Endothelial cell of umbilical vein (primary cell): ENCODE measurements around the gene PACSIN2. TPM values are rescaled to one million over a fixed set of nuclear protein-coding genes. Genes with fewer than 3 reads are reported as not detected.

ENCODE experiments used
- BruUV-seq: library from RNA; stranded (reverse); fragments of 400-500 nt; replicated peaks from 2 replicates; lab custom pipeline; 2021; lab: Mats Ljungman, UMichigan
- CTCF ChIA-PET: fragments of 300-600, 350-600 bp; sonication (Branson Sonifier 250); formaldehyde crosslinking; loops from one replicate; lab custom pipeline; 2021; ENCODE audit warnings: antibody characterized with exemption, inconsistent platforms; lab: Charles Lee
- POLR2A ChIA-PET: fragments of 300-600, 350-600 bp; sonication (Branson Sonifier 250); formaldehyde crosslinking; loops from one replicate; lab custom pipeline; 2021; ENCODE audit warnings: antibody characterized with exemption, inconsistent platforms; lab: Charles Lee
- DNase-seq: peaks from one replicate; pipeline ENCODE4 v3.0.0-alpha.2; 2011; ENCODE audit warnings: low read depth, low spot score
- FAIRE-seq: peaks from 2 replicates; lab custom pipeline; 2011; peaks lifted over from hg19 to GRCh38; lab: Jason Lieb, UNC
- H2AFZ ChIP-seq: 2 replicates; pipeline ENCODE4 v1.6.0; 2012; ENCODE audit warnings: low read depth, low read length, control low read depth, inconsistent platforms
- H3K27ac ChIP-seq: 2 replicates; pipeline ENCODE4 v1.5.1; 2011; ENCODE audit warnings: low read depth, mild to moderate bottlenecking, control low read depth, low read length, moderate library complexity; ENCODE audit not compliant: insufficient read depth
- H3K27me3 ChIP-seq, 2 experiments: 2 replicates each; pipeline versions ENCODE4 v1.6.0 to v1.6.1; 2011; ENCODE audit warnings: low read length in 2 of 2, mixed read lengths in 1 of 2; ENCODE audit not compliant: control insufficient read depth in 2 of 2, insufficient read depth in 2 of 2
- H3K36me3 ChIP-seq, 2 experiments: 2 replicates in 1 of 2; 3 replicates in 1 of 2; pipeline ENCODE4 v1.5.1; 2011; ENCODE audit warnings: low read length in 2 of 2, mild to moderate bottlenecking in 1 of 2, moderate library complexity in 1 of 2; ENCODE audit not compliant: control insufficient read depth in 2 of 2, insufficient read depth in 2 of 2; ENCODE audit errors: extremely low read depth in 1 of 2
- H3K4me1 ChIP-seq: 3 replicates; pipeline ENCODE4 v1.5.1; 2011; ENCODE audit warnings: mild to moderate bottlenecking, low read length; ENCODE audit not compliant: control insufficient read depth, insufficient read depth; ENCODE audit errors: extremely low read depth
- H3K4me2 ChIP-seq: 2 replicates; pipeline ENCODE4 v1.6.1; 2011; ENCODE audit warnings: low read length, control low read depth, mixed read lengths; ENCODE audit not compliant: insufficient read depth
- H3K4me3 ChIP-seq, 3 experiments: fragments of 200-600 bp in 1 of 3; sonication (generic), shearing (Covaris generic) in 1 of 3; replicated peaks in 1 of 3; 2 replicates each; pipeline ENCODE4 v1.5.1; 2011 to 2016; ENCODE audit warnings: control low read depth in 3 of 3, low read length in 3 of 3, mild to moderate bottlenecking in 2 of 3, inconsistent platforms in 1 of 3, low read depth in 1 of 3, moderate library complexity in 1 of 3; ENCODE audit not compliant: insufficient read depth in 1 of 3
- H3K79me2 ChIP-seq: 2 replicates; pipeline ENCODE4 v1.6.0; 2012; ENCODE audit warnings: low read length, inconsistent platforms; ENCODE audit not compliant: control insufficient read depth, insufficient read depth
- H3K9ac ChIP-seq: replicated peaks from 2 replicates; pipeline ENCODE3; 2011; ENCODE audit warnings: low read length, control low read depth; ENCODE audit not compliant: insufficient read depth; ENCODE audit errors: extremely low read depth
- H3K9me1 ChIP-seq: replicated peaks from 3 replicates; pipeline ENCODE4 v1.6.0; 2011; ENCODE audit warnings: mild to moderate bottlenecking, low read length; ENCODE audit not compliant: control insufficient read depth, insufficient read depth; ENCODE audit errors: extremely low read depth
- H3K9me3 ChIP-seq: replicated peaks from 2 replicates; pipeline ENCODE4 v1.5.1; 2012; ENCODE audit warnings: low read length, inconsistent platforms; ENCODE audit not compliant: control insufficient read depth, insufficient read depth
- H4K20me1 ChIP-seq: replicated peaks from 2 replicates; pipeline ENCODE3; 2011; ENCODE audit warnings: mild to moderate bottlenecking, low read length; ENCODE audit not compliant: control insufficient read depth, insufficient read depth; ENCODE audit errors: extremely low read depth
- EZH2 ChIP-seq: IDR thresholded peaks from 2 replicates; pipeline ENCODE4 v1.6.1; 2012; ENCODE audit warnings: borderline replicate concordance, low read depth, mild to moderate bottlenecking, moderate library complexity, low read length, inconsistent platforms; ENCODE audit not compliant: severe bottlenecking
- FOS ChIP-seq: IDR thresholded peaks from 2 replicates; pipeline ENCODE4 v1.6.1; 2011; ENCODE audit warnings: mild to moderate bottlenecking, low read length, moderate library complexity, borderline replicate concordance; ENCODE audit not compliant: insufficient read depth
- GATA2 ChIP-seq: IDR thresholded peaks from 2 replicates; pipeline ENCODE4 v1.7.0; 2011; ENCODE audit warnings: low read depth, mild to moderate bottlenecking, moderate library complexity, mixed read lengths, low read length; ENCODE audit not compliant: insufficient read length, insufficient read depth
- JUN ChIP-seq: IDR thresholded peaks from 2 replicates; pipeline ENCODE4 v1.6.1; 2011; ENCODE audit warnings: borderline replicate concordance, low read depth; ENCODE audit not compliant: insufficient read length, insufficient read depth
- POLR2AphosphoS5 ChIP-seq: IDR thresholded peaks from 2 replicates; pipeline ENCODE4 v1.6.1; 2012; ENCODE audit warnings: low read depth, mild to moderate bottlenecking, control low read depth, low read length, moderate library complexity; ENCODE audit not compliant: insufficient read depth
- dilution Hi-C: fragments of 300-500 bp; cut with MboI; formaldehyde crosslinking; loops from one replicate; pipeline ENCODE4 v1.15.0; 2019; ENCODE audit warnings: low sequenced_read_pairs; ENCODE audit not compliant: extremely low pct_ligation_motif_present
- intact Hi-C: fragments of 100-400 bp; cut with micrococcal nuclease; formaldehyde crosslinking; loops from one replicate; pipeline ENCODE4 v1.10.0; 2022
- polyA plus RNA-seq, 4 experiments: library from polyadenylated mRNA; depleted of rRNA in 3 of 4; stranded (reverse) in 3 of 4; unstranded in 1 of 4; fragments of >200 nt; gene quantifications; 2 replicates each; pipeline versions ENCODE4 v1.2.1 to v1.2.3, GENCODE V29; 2011 to 2012; ENCODE audit warnings: missing spikeins in 1 of 4
- total RNA-seq: library from RNA; stranded (reverse); gene quantifications from 2 replicates; pipeline ENCODE4 v1.2.3, GENCODE V29; 2021
- TF ChIP-seq, protein P1 (sequence below): IDR thresholded peaks from 2 replicates; pipeline ENCODE4 v1.6.1; 2011; ENCODE audit not compliant: insufficient read depth, insufficient read length
- TF ChIP-seq, protein P2 (sequence below), 2 donors: IDR thresholded peaks; 1 replicate in 1 of 2; 2 replicates in 1 of 2; pipeline ENCODE4 v1.5.1; 2011; ENCODE audit warnings: low read length in 2 of 2, mild to moderate bottlenecking in 2 of 2, moderate library complexity in 2 of 2, control low read depth in 1 of 2, inconsistent platforms in 1 of 2, low read depth in 1 of 2; ENCODE audit not compliant: insufficient read depth in 1 of 2; ENCODE audit errors: extremely low read depth in 1 of 2

PACSIN2 gene
- total and polyA plus RNA-seq, 2 donors (not counting 3 experiments of a cell fraction or from before 2014, with no cell fraction given), result 46.2 to 64.5 TPM

- POLR2A ChIA-PET, result no interaction called here
- Histone ChIP-seq H3K9ac (no peak overlapping the region), H3K4me2 (no peak overlapping the region)
Observed at GRCh38 chr22:42977569-42977968, 37.4 kb downstream of the PACSIN2 start.

DNA sequence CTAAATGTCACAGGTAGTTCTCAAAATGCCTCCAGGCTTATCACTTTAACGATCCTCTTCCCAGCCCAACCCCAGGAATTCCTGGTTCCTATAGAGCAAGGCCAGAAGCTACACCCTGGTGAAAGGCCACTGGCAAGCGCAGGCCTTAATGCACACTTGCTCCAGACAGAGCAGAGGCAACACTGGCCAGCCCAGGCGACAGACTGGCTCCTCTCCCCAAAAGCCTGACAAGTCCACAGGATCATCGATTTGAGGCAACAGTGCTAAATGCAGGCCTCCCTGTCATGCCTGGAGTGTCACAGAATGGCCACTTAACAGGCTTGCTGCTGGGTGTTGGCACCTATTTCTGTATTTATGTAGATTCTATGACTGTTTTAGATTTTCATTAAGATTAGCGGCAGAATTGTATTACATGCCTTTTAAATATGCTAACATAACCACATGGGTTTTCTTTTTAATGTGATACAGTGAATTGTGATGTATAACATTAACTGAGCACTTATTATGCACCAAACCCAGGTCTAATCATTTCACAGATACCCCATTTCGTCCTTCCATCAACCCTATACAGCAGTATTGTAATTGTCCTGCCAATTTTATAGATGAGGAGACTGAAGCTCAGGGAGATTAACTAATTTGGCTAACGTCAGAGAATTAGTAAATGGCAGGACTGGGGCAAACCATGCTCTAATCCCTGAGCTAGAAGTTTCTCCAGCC is 38.6 kb downstream of the PACSIN2 start:
- Histone ChIP-seq H3K27ac (no peak overlapping the region), H3K9me3 (no peaks in the 10 kb centered on the region), H3K4me3 (no peak overlapping the region), H3K9ac (no peak overlapping the region), H3K9me1 (no peaks in the 10 kb centered on the region), H3K4me2 (no peak overlapping the region), H3K36me3 (no peaks in the 10 kb centered on the region), H3K79me2 (peaks cover 38% of the 10 kb centered on the region), H3K27me3 (no peaks in the 10 kb centered on the region), H2AFZ (no peak overlapping the region), H3K4me1 (peaks cover 11% of the 10 kb centered on the region), H4K20me1 (peaks cover 4% of the 10 kb centered on the region)
- BruUV-seq, result no TSS peak
- dilution Hi-C loops, result no loop called here
- no peak for FAIRE-seq
- DNase-seq, result no peak
- ChIA-PET POLR2A (no interaction called here), CTCF (interaction anchor here (2.0 to 5.4 kb wide), 2 partner anchors 13 to 17 kb away, joined by 6 to 18 read pairs; no protein-coding TSS in a partner anchor)
- intact Hi-C loops, result no loop called here
- TF ChIP-seq, protein P1, sequence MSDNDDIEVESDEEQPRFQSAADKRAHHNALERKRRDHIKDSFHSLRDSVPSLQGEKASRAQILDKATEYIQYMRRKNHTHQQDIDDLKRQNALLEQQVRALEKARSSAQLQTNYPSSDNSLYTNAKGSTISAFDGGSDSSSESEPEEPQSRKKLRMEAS, result no peak
- TF ChIP-seq JUN (no peak), FOS (no peak), POLR2AphosphoS5 (no peak), EZH2 (no peak), GATA2 (no peak)

More at GRCh38 chr22:42977569-42977968, 37.4 kb downstream of the PACSIN2 start:
- Histone ChIP-seq H2AFZ (no peak overlapping the region), H4K20me1 (peaks cover 4% of the 10 kb centered on the region), H3K4me1 (peaks cover 11% of the 10 kb centered on the region), H3K27ac (no peak overlapping the region), H3K36me3 (no peaks in the 10 kb centered on the region), H3K9me1 (no peaks in the 10 kb centered on the region), H3K27me3 (no peaks in the 10 kb centered on the region), H3K4me3 (no peak overlapping the region), H3K79me2 (peaks cover 36% of the 10 kb centered on the region), H3K9me3 (no peaks in the 10 kb centered on the region)
- intact Hi-C loops (no loop called here), dilution Hi-C loops (no loop called here)
- no peak for TF ChIP-seq EZH2
- TF ChIP-seq, protein P2, sequence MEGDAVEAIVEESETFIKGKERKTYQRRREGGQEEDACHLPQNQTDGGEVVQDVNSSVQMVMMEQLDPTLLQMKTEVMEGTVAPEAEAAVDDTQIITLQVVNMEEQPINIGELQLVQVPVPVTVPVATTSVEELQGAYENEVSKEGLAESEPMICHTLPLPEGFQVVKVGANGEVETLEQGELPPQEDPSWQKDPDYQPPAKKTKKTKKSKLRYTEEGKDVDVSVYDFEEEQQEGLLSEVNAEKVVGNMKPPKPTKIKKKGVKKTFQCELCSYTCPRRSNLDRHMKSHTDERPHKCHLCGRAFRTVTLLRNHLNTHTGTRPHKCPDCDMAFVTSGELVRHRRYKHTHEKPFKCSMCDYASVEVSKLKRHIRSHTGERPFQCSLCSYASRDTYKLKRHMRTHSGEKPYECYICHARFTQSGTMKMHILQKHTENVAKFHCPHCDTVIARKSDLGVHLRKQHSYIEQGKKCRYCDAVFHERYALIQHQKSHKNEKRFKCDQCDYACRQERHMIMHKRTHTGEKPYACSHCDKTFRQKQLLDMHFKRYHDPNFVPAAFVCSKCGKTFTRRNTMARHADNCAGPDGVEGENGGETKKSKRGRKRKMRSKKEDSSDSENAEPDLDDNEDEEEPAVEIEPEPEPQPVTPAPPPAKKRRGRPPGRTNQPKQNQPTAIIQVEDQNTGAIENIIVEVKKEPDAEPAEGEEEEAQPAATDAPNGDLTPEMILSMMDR (IDR thresholded peaks at IDR 0.05; ENCODE audit: extremely low read depth in 1 of 2, insufficient read depth in 1 of 2, low read depth in 1 of 2, low read length in 2 of 2), result no peak
- CTCF ChIA-PET, result interaction anchor here (1.9 to 5.4 kb wide), 2 partner anchors 12 to 17 kb away, joined by 6 to 18 read pairs; no protein-coding TSS in a partner anchor
- FAIRE-seq, result no peak
- no peak for DNase-seq
- no TSS peak for BruUV-seq
